ENCODE results near the gene TAF4. TPM values are rescaled to one million over a fixed set of nuclear protein-coding genes. Genes with fewer than 3 reads are reported as not detected.

Gene TAF4
- total and polyA plus RNA-seq, 2 of the 13 experiments (the other 11 are each of a cell fraction or from before 2014, with no cell fraction given), result 5.9 to 12.0 TPM

- TF ChIP-seq, protein P1, sequence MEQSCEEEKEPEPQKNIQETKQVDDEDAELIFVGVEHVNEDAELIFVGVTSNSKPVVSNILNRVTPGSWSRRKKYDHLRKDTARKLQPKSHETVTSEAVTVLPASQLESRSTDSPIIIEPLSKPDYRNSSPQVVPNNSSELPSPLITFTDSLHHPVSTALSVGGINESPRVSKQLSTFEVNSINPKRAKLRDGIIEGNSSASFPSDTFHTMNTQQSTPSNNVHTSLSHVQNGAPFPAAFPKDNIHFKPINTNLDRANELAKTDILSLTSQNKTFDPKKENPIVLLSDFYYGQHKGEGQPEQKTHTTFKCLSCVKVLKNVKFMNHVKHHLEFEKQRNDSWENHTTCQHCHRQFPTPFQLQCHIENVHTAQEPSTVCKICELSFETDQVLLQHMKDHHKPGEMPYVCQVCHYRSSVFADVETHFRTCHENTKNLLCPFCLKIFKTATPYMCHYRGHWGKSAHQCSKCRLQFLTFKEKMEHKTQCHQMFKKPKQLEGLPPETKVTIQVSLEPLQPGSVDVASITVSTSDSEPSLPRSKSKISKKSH (CRISPR knock-in tag; IDR thresholded peaks at IDR 0.05; ENCODE audit: borderline replicate concordance), result peak; percentile 61
- no peak for TF ChIP-seq ZNF749 (CRISPR knock-in tag; IDR thresholded peaks at IDR 0.05; ENCODE audit: borderline replicate concordance)
- TF ChIP-seq, protein P2, sequence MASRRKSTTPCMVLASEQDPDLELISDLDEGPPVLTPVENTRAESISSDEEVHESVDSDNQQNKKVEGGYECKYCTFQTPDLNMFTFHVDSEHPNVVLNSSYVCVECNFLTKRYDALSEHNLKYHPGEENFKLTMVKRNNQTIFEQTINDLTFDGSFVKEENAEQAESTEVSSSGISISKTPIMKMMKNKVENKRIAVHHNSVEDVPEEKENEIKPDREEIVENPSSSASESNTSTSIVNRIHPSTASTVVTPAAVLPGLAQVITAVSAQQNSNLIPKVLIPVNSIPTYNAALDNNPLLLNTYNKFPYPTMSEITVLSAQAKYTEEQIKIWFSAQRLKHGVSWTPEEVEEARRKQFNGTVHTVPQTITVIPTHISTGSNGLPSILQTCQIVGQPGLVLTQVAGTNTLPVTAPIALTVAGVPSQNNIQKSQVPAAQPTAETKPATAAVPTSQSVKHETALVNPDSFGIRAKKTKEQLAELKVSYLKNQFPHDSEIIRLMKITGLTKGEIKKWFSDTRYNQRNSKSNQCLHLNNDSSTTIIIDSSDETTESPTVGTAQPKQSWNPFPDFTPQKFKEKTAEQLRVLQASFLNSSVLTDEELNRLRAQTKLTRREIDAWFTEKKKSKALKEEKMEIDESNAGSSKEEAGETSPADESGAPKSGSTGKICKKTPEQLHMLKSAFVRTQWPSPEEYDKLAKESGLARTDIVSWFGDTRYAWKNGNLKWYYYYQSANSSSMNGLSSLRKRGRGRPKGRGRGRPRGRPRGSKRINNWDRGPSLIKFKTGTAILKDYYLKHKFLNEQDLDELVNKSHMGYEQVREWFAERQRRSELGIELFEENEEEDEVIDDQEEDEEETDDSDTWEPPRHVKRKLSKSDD (CRISPR knock-in tag; IDR thresholded peaks at IDR 0.05; ENCODE audit: low read depth), result no peak
- TF ChIP-seq ZNF713 (CRISPR knock-in tag; IDR thresholded peaks at IDR 0.05), result no peak
- TF ChIP-seq HNF1B (CRISPR knock-in tag; IDR thresholded peaks at IDR 0.05), result peak; percentile 46
- TF ChIP-seq HHEX (CRISPR knock-in tag; IDR thresholded peaks at IDR 0.05), result no peak
- TF ChIP-seq ZNF350 (CRISPR knock-in tag; IDR thresholded peaks at IDR 0.05; ENCODE audit: borderline replicate concordance, low read depth), result no peak
- no peak for TF ChIP-seq NFE2L1 (CRISPR knock-in tag; IDR thresholded peaks at IDR 0.05; ENCODE audit: borderline replicate concordance)
- no peak for TF ChIP-seq EEA1 (CRISPR knock-in tag; IDR thresholded peaks at IDR 0.05; ENCODE audit: borderline replicate concordance)
- TF ChIP-seq, protein P3, sequence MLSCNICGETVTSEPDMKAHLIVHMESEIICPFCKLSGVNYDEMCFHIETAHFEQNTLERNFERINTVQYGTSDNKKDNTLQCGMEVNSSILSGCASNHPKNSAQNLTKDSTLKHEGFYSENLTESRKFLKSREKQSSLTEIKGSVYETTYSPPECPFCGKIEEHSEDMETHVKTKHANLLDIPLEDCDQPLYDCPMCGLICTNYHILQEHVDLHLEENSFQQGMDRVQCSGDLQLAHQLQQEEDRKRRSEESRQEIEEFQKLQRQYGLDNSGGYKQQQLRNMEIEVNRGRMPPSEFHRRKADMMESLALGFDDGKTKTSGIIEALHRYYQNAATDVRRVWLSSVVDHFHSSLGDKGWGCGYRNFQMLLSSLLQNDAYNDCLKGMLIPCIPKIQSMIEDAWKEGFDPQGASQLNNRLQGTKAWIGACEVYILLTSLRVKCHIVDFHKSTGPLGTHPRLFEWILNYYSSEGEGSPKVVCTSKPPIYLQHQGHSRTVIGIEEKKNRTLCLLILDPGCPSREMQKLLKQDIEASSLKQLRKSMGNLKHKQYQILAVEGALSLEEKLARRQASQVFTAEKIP (CRISPR knock-in tag; IDR thresholded peaks at IDR 0.05; ENCODE audit: borderline replicate concordance), result no peak
- no peak for TF ChIP-seq ZBTB49 (CRISPR knock-in tag; IDR thresholded peaks at IDR 0.05; ENCODE audit: borderline replicate concordance)
- TF ChIP-seq ATF5 (CRISPR knock-in tag; IDR thresholded peaks at IDR 0.05; ENCODE audit: low read depth), result no peak
- no peak for TF ChIP-seq ZNF772 (CRISPR knock-in tag; IDR thresholded peaks at IDR 0.05)
- TF ChIP-seq HIC2 (CRISPR knock-in tag; IDR thresholded peaks at IDR 0.05; ENCODE audit: low read depth), result peak; percentile 29
Measured at GRCh38 chr20:61965606-61966491, 99.8 kb downstream of the TAF4 start (continued).

Data from HepG2 (cell line).